GM23248 (cell line): ENCODE measurements around the gene PIK3R1. TPM values are rescaled to one million over a fixed set of nuclear protein-coding genes. Genes with fewer than 3 reads are reported as not detected.

Source experiments
- DNase-seq: peaks from one replicate; pipeline ENCODE4 v3.0.0-alpha.2; 2015
- H2AFZ ChIP-seq: fragments of 200-600 bp; sonication (generic); 2 replicates; pipeline ENCODE4 v1.6.1; 2016; ENCODE audit warnings: antibody characterized with exemption
- H3F3A ChIP-seq: fragments of 200-600 bp; sonication (generic); 2 replicates; pipeline ENCODE4 v1.6.1; 2016; ENCODE audit warnings: mild to moderate bottlenecking, antibody characterized with exemption, mixed run types; ENCODE audit not compliant: insufficient read depth
- H3K27ac ChIP-seq: fragments of 200-600 bp; sonication (generic); 2 replicates; pipeline ENCODE4 v1.5.1; 2016; ENCODE audit warnings: mild to moderate bottlenecking
- H3K27me3 ChIP-seq: fragments of 200-600 bp; sonication (generic); replicated peaks from 2 replicates; pipeline ENCODE4 v1.6.1; 2016; ENCODE audit warnings: mild to moderate bottlenecking; ENCODE audit not compliant: insufficient read depth
- H3K36me3 ChIP-seq: fragments of 200-600 bp; sonication (generic); 2 replicates; pipeline ENCODE4 v1.6.1; 2016; ENCODE audit warnings: low read depth, mild to moderate bottlenecking
- H3K4me1 ChIP-seq: fragments of 200-600 bp; sonication (generic); 2 replicates; pipeline ENCODE4 v1.6.1; 2016; ENCODE audit warnings: mild to moderate bottlenecking; ENCODE audit not compliant: insufficient read depth
- H3K4me2 ChIP-seq: fragments of 200-600 bp; sonication (generic); one replicate; pipeline ENCODE4 v1.6.1; 2016; ENCODE audit warnings: mild to moderate bottlenecking; ENCODE audit not compliant: unreplicated experiment
- H3K4me3 ChIP-seq: fragments of 200-600 bp; sonication (generic); 2 replicates; pipeline ENCODE4 v1.5.1; 2016; ENCODE audit warnings: mild to moderate bottlenecking
- H3K79me2 ChIP-seq: fragments of 200-600 bp; sonication (generic); 2 replicates; pipeline ENCODE4 v1.6.1; 2016; ENCODE audit warnings: mild to moderate bottlenecking; ENCODE audit not compliant: insufficient read depth
- H3K9ac ChIP-seq: fragments of 200-600 bp; sonication (generic); 2 replicates; pipeline ENCODE4 v1.6.1; 2016; ENCODE audit warnings: mild to moderate bottlenecking
- H3K9me2 ChIP-seq: fragments of 200-600 bp; sonication (generic); 2 replicates; pipeline ENCODE4 v1.6.1; 2016; ENCODE audit warnings: mixed run types, mild to moderate bottlenecking, moderate library complexity; ENCODE audit not compliant: insufficient read depth
- H3K9me3 ChIP-seq: fragments of 200-600 bp; sonication (generic); one replicate; pipeline ENCODE4 v1.6.1; 2017; ENCODE audit warnings: low read depth
- H4K20me1 ChIP-seq: fragments of 200-600 bp; sonication (generic); 2 replicates; pipeline ENCODE4 v1.6.0; 2016; ENCODE audit not compliant: insufficient read depth
- EZH2 ChIP-seq: fragments of 200-600 bp; sonication (generic); IDR thresholded peaks from 2 replicates; pipeline ENCODE4 v1.6.1; 2018; ENCODE audit warnings: antibody characterized with exemption, mild to moderate bottlenecking; ENCODE audit not compliant: insufficient read depth, poor library complexity, severe bottlenecking
- EZH2phosphoT487 ChIP-seq: fragments of 200-600 bp; sonication (generic); IDR thresholded peaks from 2 replicates; pipeline ENCODE4 v1.6.1; 2018; ENCODE audit warnings: antibody characterized with exemption, moderate library complexity, mild to moderate bottlenecking, low read depth; ENCODE audit not compliant: insufficient read depth
- WGBS, 2 experiments: methylation state at CpG; one replicate each; pipeline ENCODE4 v1.1.6; 2015 to 2017; ENCODE audit warnings: low lambda C conversion rate in 2 of 2, low coverage in 1 of 2; ENCODE audit errors: missing lambda C conversion rate in 2 of 2; 5-methylcytosine and 5-hydroxymethylcytosine counted together
- in situ Hi-C: fragments of 300-500 bp; cut with MboI; formaldehyde crosslinking; loops from 2 replicates; pipeline ENCODE4 v1.15.0; 2020
- polyA plus RNA-seq: library from polyadenylated mRNA; unstranded; fragments of >200 nt; fragmentation: Nextera tagmentation; extraction: Ambion mirVana; gene quantifications from 2 replicates; pipeline ENCODE4 v1.2.1, GENCODE V29; 2016
- total RNA-seq: library from RNA; depleted of rRNA; stranded (reverse); fragments of >200 nt; shearing (Covaris generic); gene quantifications from 2 replicates; pipeline ENCODE4 v1.2.3, GENCODE V29; 2014

PIK3R1 gene
- total and polyA plus RNA-seq, 2 experiments from 2014 or later: 8.4 to 14.4 TPM

DNA sequence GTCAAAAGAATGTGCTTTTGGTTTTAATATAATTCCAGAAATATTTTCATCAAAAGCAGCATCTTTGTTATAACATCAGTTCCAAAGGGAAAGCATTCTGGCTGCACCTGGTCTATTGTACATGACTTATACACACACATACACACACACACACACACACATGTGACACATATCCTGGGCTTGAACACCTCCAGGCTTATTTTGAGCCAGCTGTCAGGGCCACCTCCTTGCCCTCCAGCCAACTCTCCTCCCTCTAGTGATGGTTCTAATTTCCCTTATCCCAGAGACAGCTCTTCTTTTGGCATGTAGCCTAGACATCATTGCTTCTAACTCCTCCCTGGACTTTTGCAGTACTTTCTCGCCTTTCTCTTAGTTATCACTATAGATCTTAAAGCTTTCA lies 115.0 kb downstream of the PIK3R1 start:
- Histone ChIP-seq H3K27ac (peak overlapping the region; percentile 30; the same call in 1 of the 2 replicates), H3K4me1 (peaks cover 49% of the 10 kb centered on the region), H3K9me3 (no peaks in the 10 kb centered on the region), H3K79me2 (no peaks in the 10 kb centered on the region), H2AFZ (no peak overlapping the region), H3K4me3 (no peak overlapping the region), H4K20me1 (no peaks in the 10 kb centered on the region), H3K9ac (no peak overlapping the region), H3K4me2 (peak overlapping the region; percentile 17), H3K27me3 (no peaks in the 10 kb centered on the region), H3K9me2 (no peaks in the 10 kb centered on the region), H3K36me3 (no peaks in the 10 kb centered on the region), H3F3A (peaks cover 55% of the 10 kb centered on the region)
- in situ Hi-C loops: no loop called here
- TF ChIP-seq EZH2 (no peak), EZH2phosphoT487 (no peak)
- WGBS, 2 experiments: 13 to 14% methylated on average over 1 of the region's 1 CpG
- peak; percentile 62 for DNase-seq

DNA sequence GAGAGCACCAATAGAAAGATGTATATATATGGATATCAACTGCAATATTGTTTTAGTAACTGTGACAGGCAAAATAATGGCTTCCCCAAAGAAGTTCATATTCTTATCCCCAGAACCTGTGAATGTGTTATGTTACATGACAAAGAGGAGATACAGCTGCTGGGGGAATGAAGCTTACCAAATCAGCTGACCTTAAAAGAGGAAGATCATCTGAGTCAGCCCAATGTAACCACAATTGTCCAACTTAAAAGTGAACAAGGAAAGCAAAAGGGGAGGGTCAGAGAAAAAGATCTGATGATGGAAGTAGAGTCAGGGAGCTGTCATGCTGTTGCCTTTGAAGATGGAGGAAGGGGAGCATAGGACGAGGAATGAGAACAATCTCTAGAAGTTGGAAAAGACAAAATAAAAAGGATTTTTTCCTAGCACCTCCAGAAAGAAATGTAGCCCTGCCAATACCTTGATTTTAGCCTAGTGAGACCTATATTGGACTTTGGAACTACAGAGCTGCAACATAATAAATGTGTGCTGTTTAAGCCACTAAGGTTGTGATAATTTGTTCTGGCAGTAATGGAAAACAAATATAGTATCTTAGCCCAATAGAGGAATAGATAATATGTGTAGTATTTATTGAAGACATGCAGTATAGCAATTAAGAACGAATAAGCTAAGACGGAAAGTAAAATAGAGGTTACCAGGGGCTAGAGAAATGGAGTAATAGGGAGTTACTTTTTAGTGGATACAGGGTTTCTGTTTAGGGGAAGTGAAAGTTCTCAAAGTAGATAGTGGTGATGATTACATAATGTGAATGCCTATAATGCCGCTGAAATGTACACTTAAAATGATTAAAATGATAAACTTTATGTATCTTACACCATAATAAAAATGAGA lies 115.9 kb downstream of the PIK3R1 start:
- Histone ChIP-seq H3K27ac (peak overlapping the region; percentile 30; the same call in 1 of the 2 replicates), H4K20me1 (no peaks in the 10 kb centered on the region), H3K4me3 (no peak overlapping the region), H3K9ac (no peak overlapping the region), H3K27me3 (no peaks in the 10 kb centered on the region), H3K4me1 (peaks cover 49% of the 10 kb centered on the region), H3K9me3 (no peaks in the 10 kb centered on the region), H3K4me2 (peak overlapping the region; percentile 17), H3F3A (peaks cover 58% of the 10 kb centered on the region), H3K79me2 (no peaks in the 10 kb centered on the region), H2AFZ (no peak overlapping the region), H3K9me2 (no peaks in the 10 kb centered on the region), H3K36me3 (no peaks in the 10 kb centered on the region)
- no peak for TF ChIP-seq EZH2
- TF ChIP-seq EZH2phosphoT487: no peak
- 84 to 91% methylated on average over 4 of the region's 4 CpGs for WGBS, 2 experiments
- DNase-seq: peak; percentile 56
- in situ Hi-C loops: no loop called here

DNA sequence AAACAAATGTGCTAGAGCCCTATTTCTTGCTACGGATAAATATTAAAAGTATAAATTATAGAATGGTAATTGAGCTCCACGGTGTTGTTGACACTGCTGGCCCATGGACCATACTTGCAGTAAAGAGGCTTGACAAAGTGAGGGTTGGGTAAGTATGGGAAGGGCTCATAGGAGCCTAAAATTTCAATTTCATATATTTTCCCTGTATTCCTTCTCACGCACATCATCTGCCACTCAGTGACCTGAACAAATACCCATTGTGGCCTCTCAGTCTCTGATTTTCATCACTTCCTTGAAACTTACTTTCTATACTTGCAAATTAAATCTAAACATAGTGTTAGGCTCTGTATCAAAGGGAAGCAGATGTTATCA lies 116.5 kb downstream of the PIK3R1 start:
- Histone ChIP-seq H2AFZ (no peak overlapping the region), H3K79me2 (no peaks in the 10 kb centered on the region), H3K27me3 (no peaks in the 10 kb centered on the region), H3K9me3 (no peaks in the 10 kb centered on the region), H3K36me3 (no peaks in the 10 kb centered on the region), H4K20me1 (no peaks in the 10 kb centered on the region), H3K4me2 (no peak overlapping the region), H3K9me2 (no peaks in the 10 kb centered on the region), H3K9ac (no peak overlapping the region), H3K4me3 (no peak overlapping the region), H3K4me1 (peaks cover 49% of the 10 kb centered on the region), H3K27ac (no peak overlapping the region), H3F3A (peaks cover 58% of the 10 kb centered on the region)
- 97 to 98% methylated on average over 3 of the region's 3 CpGs for WGBS, 2 experiments
- no peak for DNase-seq
- in situ Hi-C loops: no loop called here
- TF ChIP-seq EZH2 (no peak), EZH2phosphoT487 (no peak)

DNA sequence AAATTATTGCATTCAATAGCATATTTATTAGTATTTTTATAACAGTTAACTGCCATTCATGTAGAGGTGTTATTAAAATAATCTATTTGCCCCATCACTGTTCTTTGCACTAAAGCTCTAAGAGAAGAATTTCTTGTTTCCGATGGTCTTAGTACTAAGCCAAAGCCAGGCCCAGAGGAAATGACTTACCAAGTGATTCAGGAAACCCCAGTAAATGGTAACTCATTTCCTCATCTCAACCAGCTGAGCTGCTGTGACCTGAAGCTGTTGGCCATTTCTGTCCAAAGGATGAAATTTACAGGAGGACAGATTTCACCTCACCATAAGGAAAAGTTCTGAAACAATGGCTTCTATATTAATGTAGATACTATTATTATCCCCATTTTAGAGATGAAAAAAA lies 117.0 kb downstream of the PIK3R1 start:
- Histone ChIP-seq H3F3A (peaks cover 58% of the 10 kb centered on the region), H3K4me2 (no peak overlapping the region), H3K9me3 (no peaks in the 10 kb centered on the region), H3K4me3 (no peak overlapping the region), H3K4me1 (peaks cover 49% of the 10 kb centered on the region), H3K36me3 (no peaks in the 10 kb centered on the region), H3K27ac (no peak overlapping the region), H2AFZ (no peak overlapping the region), H3K27me3 (no peaks in the 10 kb centered on the region), H3K9me2 (no peaks in the 10 kb centered on the region), H3K79me2 (no peaks in the 10 kb centered on the region), H3K9ac (no peak overlapping the region), H4K20me1 (no peaks in the 10 kb centered on the region)
- in situ Hi-C loops: no loop called here
- 9 to 32% methylated on average over 1 of the region's 1 CpG for WGBS, 2 experiments
- DNase-seq: peak; percentile 65
- TF ChIP-seq EZH2phosphoT487: no peak
- no peak for TF ChIP-seq EZH2
